AG04449 (cell line): ENCODE data around the gene MAP4K1.
A peak's percentile ranks its signal among the peaks of the same experiment; 100 is the strongest.

Experiments used
- CTCF ChIA-PET: fragments of 350-600 bp; formaldehyde crosslinking; extraction: SDS; loops from one replicate; lab custom pipeline; 2021; ENCODE audit warnings: antibody characterized with exemption; lab: Yijun Ruan, JAX
- POLR2A ChIA-PET: fragments of 400-600, 350-600 bp; formaldehyde crosslinking; extraction: SDS; loops from one replicate; lab custom pipeline; 2020; ENCODE audit warnings: antibody characterized with exemption, inconsistent platforms; lab: Yijun Ruan, JAX
- DNase-seq: peaks from one replicate; pipeline ENCODE4 v3.0.0-alpha.2; 2010; ENCODE audit warnings: low read depth, low spot score
- H3K4me3 ChIP-seq: 2 replicates; pipeline ENCODE4 v1.5.1; 2011; ENCODE audit warnings: low read depth, mild to moderate bottlenecking, control low read depth, low read length
- CTCF ChIP-seq: IDR thresholded peaks from one replicate; pipeline ENCODE4 v1.5.1; 2011; ENCODE audit warnings: mild to moderate bottlenecking, moderate library complexity, low read length, control low read depth, inconsistent platforms; ENCODE audit not compliant: insufficient read depth; ENCODE audit errors: missing control alignments

MAP4K1 gene

DNA sequence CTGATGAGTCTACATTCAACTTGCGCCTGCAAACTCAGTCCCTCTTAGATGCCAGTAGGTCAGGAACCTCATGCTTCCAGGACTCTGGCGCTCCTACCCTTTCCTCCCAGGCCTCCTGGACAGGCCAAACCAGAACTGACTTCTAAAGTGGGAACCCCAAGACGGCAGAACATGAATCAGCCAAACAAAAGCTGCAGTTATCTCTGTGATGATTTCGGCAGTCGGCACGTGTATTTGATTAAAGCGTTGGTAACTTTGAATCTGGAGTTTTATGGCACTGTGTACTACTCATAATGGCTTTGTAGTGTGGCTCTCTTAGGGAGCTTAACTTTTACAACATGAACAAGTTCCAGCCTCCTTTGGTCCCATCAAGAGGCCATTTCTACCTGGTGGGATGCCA is 43.4 kb upstream of the MAP4K1 start:
- CTCF ChIA-PET: interaction anchor here (0.9 to 1.8 kb wide), 3 partner anchors 24 to 30 kb away, joined by 3 to 7 read pairs (median 3); no protein-coding TSS in a partner anchor
- H3K4me3 ChIP-seq: no peak overlapping the region
- POLR2A ChIA-PET: interaction anchor here (0.5 to 1.7 kb wide), 2 partner anchors 13 to 31 kb away, joined by 3 to 4 read pairs; no protein-coding TSS in a partner anchor
- DNase-seq: no peak
- TF ChIP-seq CTCF: no peak

DNA sequence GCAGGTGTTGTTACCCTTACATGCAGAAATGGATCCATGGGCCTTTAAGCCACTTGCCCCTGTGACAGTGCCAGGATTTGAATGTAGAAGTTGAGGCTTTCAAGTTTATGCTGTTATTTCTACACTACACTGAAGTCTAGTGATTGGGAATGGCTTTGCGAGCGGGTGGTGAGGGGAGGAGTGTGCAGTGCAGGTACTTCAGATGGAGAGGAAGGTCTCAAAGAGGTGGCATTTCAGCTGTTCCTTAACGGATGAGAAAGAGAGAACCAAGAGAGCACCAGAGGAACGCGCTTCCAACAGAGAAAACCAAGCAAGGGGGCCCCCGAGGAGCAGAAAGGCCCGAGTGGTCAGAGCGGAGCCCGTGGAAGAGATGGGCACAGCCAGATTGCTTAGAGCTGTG is 43.0 kb upstream of the MAP4K1 start:
- H3K4me3 ChIP-seq: no peak overlapping the region
- TF ChIP-seq CTCF: no peak
- ChIA-PET POLR2A (interaction anchor here (1.7 kb wide), 1 partner anchor 31 kb away, joined by 4 read pairs; no protein-coding TSS in a partner anchor), CTCF (interaction anchor here (0.9 to 1.8 kb wide), 3 partner anchors 24 to 30 kb away, joined by 3 to 7 read pairs (median 3); no protein-coding TSS in a partner anchor)
- DNase-seq: no peak

DNA sequence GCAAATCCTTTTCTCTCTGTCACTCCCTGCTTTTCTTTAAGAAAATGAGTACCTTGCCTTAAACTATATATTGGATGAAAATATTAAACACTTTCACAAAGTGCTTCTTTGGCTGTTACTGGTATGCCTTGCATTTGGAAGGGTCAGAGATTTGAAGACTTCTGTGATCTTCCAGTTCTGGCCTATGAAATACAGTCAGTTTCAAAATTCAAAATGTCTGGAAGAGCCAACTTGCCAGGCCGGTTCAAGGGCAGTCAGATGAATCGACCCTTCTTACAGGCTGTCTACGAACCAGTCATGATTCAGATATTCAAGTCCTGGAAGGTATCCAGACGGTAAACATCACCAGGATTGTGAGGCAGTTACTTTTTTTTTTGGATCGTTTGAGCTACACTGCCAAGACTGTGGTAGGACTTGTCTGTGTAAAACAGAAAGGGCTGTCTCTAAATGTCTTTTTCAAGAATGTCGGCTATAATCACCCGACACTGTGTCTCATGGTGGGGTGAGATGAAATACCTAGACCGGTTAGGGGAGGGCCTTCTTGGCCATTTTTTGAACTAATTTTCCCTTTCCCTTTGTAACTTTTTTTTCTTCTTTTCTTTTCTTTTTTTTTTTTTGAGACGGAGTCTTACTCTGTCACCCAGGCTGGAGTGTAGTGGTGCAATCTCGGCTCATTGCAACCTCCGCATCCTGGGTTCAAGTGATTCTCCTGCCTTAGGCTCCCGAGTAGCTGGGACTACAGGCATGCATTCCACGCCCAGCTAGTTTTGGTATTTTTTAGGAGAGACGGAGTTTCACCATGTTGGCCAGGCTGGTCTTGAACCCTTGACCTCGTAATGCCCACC is 40.9 kb upstream of the MAP4K1 start:
- peak; percentile 99 for DNase-seq
- no peak overlapping the region; the same call in none of the 2 replicates for H3K4me3 ChIP-seq
- TF ChIP-seq CTCF: no peak
- ChIA-PET CTCF (interaction anchor here (1.0 to 3.5 kb wide), 3 partner anchors 23 to 271 kb away, joined by 3 to 13 read pairs (median 6); no protein-coding TSS in a partner anchor), POLR2A (interaction anchor here (0.9 to 4.1 kb wide), 7 partner anchors 10 to 271 kb away, joined by 3 to 27 read pairs (median 7); partner anchors contain the start of gene ACTN4)

DNA sequence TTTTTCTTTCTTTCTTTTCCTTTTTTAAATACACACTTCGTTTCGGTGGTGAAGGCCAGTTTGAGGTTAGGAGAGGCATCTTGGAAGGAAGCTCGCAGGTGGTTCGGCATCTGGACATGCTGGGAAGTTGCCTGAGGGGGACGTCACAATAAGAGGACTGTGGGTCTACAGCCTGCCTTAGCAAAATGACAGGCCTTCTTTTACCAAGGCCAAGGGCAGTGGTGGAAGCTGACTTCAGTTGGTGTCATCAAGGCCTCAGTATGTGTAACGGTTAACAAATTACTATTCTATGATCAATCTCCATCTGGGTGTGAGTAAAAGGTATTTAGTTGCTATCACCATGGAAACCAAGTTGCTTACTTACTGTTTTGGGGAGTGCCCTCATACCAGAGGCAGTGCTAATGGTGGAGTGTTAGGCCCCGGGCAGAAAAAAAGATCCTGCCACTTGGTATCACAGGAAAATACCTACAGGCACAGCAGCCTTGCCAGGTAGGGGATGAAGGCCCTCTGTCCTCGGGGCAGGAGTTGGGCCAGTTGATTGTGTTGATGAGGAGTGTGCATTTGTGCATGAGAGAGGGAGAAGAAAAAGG is 40.0 kb upstream of the MAP4K1 start:
- no peak overlapping the region for H3K4me3 ChIP-seq
- ChIA-PET POLR2A (interaction anchor here (1.8 to 4.1 kb wide), 2 partner anchors 9 to 36 kb away, joined by 8 to 27 read pairs; partner anchors contain the start of gene ACTN4), CTCF (interaction anchor here (0.9 to 3.5 kb wide), 2 partner anchors 22 to 272 kb away, joined by 5 to 13 read pairs; partner anchors contain the start of genes MRPS12 and SARS2)
- peak; percentile 78 for DNase-seq
- no peak for TF ChIP-seq CTCF

GRCh38 chr19:38656171-38656981 is 38.6 kb upstream of the MAP4K1 start:
- no peak overlapping the region for H3K4me3 ChIP-seq
- CTCF ChIA-PET: interaction anchor here (3.5 kb wide), 1 partner anchor 20 kb away, joined by 13 read pairs; no protein-coding TSS in a partner anchor
- TF ChIP-seq CTCF: no peak
- no peak for DNase-seq
- POLR2A ChIA-PET: interaction anchor here (0.6 to 4.1 kb wide), 3 partner anchors 8 to 215 kb away, joined by 3 to 27 read pairs (median 6); partner anchors contain the start of gene ACTN4
